Stimulated activated CD4-positive, alpha-beta T cell treated with anti-CD3 and anti-CD28 coated beads, Interleukin-4, amount 100 ng/mL, for 24 hours (primary cell): ENCODE data around the gene FGF8.

Source experiments
- DNase-seq: peaks from one replicate; pipeline ENCODE4 v3.0.0-alpha.2; 2020

FGF8 gene

DNA sequence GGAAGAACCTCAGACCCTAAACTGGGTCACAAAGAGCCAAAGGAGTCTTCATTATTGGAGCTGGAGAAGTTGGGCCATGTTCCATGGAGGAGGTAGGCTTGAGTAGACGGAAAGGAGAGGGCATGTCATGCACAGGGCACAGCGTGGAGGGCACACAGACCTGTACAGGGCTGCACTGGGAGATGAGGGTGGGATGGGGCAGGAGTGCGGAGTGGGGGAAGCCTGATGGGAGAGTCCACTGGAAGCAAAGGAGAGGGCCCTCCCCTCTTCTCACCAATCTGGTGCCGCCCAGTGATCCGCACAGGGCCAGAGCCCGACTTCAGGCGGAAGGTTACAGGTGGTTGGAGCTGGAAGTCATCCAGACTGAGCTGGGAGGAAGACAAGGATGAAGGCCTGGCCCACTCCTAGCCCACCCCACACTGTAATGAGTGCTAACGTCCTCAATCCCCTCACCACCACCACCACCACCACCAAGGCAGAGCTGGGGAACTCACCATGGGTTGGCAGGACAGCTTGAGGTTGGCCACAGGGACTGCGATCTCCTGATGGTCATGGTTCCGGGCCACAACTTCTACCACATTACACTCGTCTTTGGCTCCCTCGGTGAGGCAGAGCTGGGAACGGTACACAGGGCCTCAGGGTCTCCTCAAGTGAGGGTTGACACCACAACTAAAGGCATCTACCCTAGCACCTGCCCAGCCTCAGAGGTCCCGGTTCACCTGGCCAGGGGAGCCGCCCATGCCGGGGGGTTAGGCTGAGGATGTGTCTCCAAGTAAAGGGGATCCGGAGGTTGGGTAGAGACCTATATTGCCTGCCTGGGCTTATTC lies 6.3 kb upstream of the FGF8 start:
- no peak for DNase-seq

DNA sequence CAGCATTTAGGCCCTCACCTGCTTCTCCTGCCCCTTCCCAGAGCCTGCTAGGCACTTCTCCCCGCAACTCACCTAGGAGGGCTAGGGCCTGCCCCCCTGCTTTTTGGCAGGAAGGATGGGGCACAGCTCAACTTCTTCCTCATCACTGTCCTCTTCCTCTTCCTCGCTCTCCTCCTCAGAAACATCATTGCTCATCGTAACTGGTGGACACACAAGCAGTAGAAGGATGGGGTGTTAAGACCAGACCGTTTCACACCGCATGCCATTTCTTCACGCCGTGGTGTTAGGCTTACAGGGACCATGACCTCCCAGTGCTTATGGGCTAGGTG lies 5.7 kb upstream of the FGF8 start:
- no peak for DNase-seq

GRCh38 chr10:101780818-101781654 lies 5.1 kb upstream of the FGF8 start:
- DNase-seq = peak; percentile 78

DNA sequence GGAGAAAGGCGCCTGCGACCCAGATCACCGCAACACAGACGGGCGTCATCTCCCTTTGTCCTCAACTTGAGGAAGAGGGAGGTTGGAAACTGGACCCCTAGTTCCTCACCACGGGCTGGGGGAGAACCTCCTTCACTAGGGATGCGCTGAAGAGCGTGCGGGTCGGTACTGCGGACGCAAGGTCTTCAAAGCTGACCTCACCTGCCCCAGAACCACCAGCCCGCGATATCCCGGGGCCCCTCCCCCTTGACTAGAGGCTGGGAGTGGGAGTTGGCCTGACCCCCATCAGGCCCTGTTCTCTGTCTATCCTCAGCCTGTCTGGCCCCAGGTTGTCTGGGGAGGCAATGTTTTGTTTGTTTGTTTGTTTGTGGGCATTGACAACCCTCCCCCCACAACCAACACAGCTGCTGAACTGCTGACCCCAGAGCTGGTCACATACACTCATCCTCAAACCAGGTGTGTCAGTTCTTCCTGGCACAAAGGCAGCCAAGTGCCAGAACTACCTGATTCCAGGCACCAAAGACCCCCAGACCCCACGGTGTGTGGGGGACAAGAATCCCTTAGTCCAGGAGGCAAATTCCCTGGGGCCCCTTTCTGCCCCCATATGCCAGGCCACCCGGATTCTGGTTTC lies 4.4 kb upstream of the FGF8 start:
- DNase-seq = no peak

GRCh38 chr10:101779544-101780186 lies 3.8 kb upstream of the FGF8 start:
- peak; percentile 86 for DNase-seq

DNA sequence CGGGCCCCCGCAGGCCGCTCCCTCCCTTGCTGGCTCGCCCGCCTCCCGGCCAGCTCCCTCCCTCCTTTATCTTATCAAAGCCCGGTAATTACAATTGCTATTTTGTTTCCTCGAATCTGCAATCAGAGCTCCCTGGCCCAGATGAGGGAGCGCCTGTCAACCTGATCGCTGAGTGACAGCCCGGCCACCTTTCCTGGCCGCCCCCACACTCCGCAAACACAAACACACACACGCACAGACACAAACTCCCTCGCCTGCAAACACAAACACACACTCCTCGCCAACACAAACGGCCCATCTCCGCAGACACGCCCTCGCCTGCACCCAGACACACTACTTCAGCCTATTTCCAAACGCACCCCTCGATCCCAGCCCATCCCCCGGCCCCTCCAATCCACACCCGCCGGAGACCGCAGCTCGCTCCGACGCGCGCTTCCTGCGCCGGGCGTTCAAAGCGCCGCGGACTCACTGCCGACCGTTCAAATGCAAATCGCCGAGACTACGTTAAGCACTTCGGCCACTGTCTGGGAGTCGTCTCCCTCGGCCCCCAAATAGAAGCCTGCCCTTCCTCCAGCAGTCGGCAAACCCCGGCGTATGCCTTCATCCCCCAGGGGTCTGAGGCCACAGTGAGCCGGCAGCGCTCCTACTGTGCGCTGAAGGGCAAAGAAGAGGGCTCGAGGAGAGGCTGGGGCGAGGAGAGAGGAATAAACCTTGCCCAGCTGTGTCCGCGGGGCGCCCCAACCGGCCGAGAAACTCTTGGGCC lies 3.0 kb upstream of the FGF8 start:
- DNase-seq = no peak

- no peak for DNase-seq
These were observed 2.4 kb upstream of the FGF8 start for GRCh38 chr10:101778151-101778780.

DNA sequence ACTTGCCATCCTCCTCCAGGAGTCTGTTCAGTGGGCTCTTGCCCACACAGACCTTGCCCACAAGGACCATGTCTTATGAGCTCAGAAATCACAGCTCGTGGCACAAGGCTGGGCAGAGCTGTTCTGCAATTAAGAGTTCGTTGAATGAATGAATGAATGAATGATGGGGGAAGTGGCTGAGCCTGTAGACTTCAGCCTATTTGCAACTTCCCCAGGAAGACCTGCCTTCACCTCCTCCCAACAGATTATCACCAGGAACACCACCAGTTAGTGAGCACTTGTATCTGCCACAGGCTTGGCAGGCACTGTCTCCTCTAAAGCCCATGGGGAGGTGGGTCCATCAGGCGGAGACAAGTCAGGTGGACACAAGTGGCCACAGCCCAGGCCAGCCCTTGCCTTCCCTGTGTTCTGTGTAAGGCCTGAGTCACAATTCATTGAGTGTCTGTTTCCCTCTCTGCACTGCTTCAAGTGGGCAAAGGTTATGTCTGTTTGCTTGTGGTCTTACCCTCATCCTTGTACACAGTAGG lies 1.8 kb upstream of the FGF8 start:
- no peak for DNase-seq

GRCh38 chr10:101776161-101776817 lies 375 bp upstream of the FGF8 start:
- no peak for DNase-seq

DNA sequence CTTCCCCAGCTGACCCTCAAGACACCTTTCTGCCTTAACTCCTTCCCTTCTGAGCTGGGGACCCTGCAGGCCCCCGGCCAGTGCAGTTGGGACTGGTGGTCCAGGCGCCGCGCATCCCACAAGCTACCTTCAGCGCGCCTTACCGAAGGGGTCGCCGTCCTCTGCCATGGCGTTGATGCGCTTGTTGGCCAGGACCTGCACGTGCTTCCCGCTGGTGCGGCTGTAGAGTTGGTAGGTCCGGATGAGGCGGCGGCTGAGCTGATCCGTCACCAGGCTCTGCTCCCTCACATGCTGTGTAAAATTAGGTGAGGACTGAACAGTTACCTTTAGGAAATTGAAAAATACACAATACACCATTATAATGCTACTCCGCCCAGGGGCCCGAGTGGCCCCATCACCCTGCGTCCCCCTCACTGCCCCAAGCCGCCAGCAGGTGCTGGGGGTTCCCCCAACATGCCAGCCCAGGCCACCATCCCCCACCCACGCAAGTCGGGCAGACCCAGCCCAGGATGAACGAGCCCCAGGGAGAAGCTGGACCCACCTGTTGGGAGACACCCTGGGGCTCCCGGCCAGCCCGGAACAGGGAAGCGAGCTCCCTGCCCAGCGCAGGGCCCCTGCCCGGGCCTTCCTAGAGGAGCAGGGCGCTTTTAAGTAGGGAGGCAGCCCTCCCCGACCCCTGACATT lies 1.2 kb downstream of the FGF8 start:
- DNase-seq = no peak

DNA sequence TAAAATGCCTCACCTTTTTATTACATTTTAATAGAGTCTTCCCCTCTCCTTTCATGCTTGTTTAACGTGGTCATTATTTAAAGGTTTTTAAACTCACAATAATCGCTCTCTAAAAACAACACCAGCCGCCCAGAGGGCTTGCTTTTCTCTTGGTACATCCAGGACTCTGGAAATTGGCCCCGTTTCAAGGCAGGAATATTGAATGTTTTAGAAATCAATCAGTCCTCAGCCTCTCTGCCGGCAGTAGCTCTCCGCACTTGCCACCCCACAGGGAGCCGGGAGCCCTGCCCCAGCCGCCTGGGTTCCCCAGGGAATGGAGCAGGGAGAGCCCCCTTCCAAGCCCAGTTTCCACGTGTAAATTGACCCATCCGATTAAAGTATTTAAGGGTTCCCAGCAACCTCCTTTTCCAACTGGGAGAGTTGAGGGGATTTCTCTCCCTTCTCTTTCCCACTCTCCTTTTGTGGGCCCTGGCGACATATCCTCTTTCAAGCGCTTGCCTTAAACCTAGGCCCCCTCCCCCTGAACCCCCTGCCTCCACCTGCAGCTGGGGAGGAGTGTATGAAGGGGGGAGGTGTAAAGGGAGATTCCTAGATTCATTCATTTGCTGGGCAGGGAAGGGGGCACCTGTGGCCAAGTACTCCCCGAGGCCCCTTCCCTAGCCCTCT lies 1.9 kb downstream of the FGF8 start:
- DNase-seq = no peak

DNA sequence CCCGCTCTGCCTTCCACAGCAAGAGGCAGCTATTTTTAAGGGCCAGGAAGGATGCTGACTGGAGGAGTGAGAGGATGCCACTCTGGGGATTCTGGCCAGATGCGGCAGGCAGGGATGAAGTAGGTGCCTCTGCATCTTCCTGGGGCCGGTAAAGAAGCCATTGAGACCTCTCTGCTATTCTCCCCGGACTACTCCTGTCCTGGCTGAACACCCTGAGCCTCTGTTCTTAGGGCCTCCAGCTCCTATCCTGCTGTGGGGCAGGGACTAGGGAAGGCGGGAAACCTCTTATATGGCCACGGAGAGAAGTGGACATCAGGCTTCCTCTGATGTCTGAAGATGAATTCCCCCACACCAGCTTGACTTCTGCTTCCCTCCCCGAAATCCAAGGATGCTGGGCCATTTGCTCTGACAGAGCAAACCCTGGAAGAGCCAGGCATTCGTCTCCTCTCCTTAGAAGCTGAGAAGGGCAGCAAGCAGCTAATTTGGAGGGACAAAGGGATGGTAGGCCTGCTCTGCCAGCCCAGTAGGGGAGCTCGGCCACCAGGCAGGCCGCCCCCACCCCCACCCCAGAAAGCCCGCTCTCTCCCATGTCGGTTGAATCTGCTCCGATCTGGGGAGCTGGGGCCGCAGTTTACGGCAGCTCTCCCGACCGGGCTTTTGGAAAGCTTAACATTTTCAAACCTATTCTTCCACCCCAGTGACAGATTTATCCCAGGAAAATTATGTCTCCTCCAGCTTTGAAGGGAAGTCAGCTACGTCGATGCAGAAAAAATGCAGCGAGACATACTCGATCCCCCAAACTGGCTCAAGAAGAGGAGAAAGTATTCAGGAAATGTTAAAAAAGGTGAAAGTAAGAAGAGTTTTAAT lies 2.8 kb downstream of the FGF8 start:
- DNase-seq = no peak

DNA sequence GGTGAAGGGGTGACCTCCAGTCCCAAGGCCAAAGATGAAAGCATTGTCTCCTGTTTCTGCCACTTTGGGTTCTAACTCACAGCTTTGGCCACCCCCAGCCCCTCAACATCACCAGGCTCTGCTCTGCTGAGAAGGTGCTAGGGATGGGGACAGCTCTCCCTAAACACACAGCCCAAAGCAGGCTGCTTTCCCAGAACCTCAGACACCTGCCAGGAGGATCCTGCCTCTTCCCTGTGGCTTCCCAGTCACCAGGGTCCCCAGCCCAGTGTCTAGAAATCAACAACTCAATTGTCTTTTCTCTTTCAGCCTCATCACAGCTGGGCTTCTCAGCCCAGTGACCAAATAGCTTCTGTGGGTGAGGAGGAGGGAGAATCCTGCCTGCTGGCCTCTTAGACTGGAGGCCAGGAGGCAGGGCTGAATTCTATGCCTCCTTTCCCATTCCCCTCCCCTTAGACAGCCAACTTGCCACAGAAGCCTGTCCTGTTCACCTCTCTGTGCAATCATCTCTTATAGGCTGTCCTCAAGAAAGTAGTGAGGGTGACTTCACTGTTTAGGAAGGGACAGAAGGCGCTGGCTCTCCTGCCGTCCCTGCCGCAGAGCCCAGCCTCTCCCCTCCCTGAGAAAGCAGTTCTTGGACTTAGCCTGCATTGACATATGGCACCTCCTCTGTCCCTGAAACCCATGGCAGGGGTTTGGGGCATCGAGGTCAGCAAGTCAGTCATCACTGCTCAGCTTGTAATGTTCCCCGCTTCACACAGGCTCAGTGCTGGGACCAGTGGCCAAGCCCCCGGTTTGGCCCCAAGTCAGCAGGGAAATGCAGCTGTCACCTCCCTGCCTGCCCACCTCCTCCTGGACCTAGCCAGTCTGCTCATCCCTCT lies 3.7 kb downstream of the FGF8 start:
- no peak for DNase-seq

GRCh38 chr10:101771380-101771779 lies 4.5 kb downstream of the FGF8 start:
- DNase-seq = no peak

DNA sequence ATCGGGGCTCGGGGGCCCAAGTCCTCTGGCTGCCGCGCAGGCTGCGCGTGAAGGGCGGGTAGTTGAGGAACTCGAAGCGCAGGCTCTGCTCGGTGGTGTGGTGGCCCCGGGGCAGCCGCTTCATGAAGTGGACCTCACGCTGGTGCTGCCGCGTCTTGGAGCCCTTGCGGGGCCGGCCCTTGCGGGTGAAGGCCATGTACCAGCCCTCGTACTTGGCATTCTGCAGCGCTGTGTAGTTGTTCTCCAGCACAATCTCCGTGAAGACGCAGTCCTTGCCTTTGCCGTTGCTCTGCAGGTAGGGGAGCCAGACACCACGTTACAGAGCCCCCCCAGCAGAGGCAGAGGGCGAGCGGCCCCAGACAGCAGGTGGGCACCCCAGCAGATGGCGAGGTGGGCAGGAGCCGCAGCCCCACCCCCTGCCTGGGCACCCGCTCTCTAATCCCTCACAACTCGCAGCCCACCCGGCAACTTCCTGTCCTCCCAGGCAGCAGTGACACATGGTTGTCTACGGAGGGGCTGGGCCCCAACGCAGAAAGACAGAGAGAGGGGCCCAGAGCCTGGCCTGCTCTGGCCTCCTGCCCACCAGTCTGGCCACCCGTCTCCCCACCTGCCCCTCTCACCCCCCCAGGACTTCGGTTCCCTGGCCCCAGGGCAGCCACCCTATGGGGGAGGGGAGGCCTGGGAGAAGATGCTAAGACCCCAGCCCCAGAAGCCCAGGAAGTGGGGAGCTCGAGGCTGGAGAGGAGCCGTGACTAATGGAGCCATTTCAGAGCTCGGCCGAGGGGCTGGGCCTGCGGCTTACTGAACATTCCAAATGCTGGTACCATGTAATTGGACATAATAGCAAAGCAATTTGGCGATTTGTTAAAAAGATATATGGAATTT lies 5.3 kb downstream of the FGF8 start:
- no peak for DNase-seq

DNA sequence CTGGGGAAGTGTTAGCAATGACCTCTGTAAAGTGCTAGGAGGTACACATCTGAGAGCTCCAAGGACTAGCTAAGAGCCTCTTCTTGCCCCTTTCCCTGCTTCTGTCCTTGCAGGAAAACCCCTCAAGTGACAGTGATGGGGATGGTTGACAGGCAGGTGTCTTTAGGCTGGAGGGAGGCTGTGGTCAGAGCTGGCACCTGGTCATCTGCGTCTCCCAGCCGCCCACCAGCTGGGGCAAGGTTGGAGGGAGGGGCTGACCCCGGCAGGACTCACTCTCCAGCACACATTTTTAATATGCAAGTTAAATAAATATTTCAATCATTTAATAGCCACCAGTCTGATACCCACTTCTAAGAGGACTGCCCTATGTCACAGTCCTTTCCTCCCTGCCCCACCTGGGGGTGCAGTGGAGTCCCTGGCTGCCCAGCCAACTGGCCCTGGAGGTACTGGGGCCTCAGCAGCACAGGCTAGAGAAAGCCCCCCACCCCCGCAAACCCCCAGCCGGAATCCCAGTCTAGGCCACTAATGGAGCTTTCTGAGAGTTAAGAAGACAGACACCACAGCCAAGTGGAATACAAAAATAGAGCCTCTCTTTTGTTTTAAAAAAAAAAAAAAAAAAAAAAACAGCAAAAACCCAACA lies 6.3 kb downstream of the FGF8 start:
- DNase-seq = no peak
